Keratinocyte (primary cell): ENCODE measurements around the gene CARD11. TPM values are rescaled to one million over a fixed set of nuclear protein-coding genes. Genes with fewer than 3 reads are reported as not detected.
A peak's percentile ranks its signal among the peaks of the same experiment; 100 is the strongest.

Experiments
- DNase-seq: peaks from one replicate; pipeline ENCODE4 v3.0.0-alpha.2; 2011; ENCODE audit warnings: low read depth, missing footprints, low spot score
- FAIRE-seq: peaks from 2 replicates; lab custom pipeline; 2011; peaks lifted over from hg19 to GRCh38; lab: Jason Lieb, UNC
- H2AFZ ChIP-seq: 2 replicates; pipeline ENCODE4 v1.6.0; 2012; ENCODE audit warnings: low read length, control low read depth, inconsistent platforms; ENCODE audit not compliant: control insufficient read depth
- H3K27ac ChIP-seq: 2 replicates; pipeline ENCODE4 v1.5.1; 2011; ENCODE audit warnings: low read length; ENCODE audit not compliant: control insufficient read depth, insufficient read depth
- H3K27me3 ChIP-seq: 3 replicates; pipeline ENCODE4 v1.6.0; 2011; ENCODE audit warnings: low read length; ENCODE audit not compliant: control insufficient read depth, insufficient read depth; ENCODE audit errors: extremely low read depth
- H3K36me3 ChIP-seq, 2 experiments: 2 replicates in 1 of 2; 3 replicates in 1 of 2; pipeline ENCODE4 v1.5.1; 2011; ENCODE audit warnings: low read length in 2 of 2, mild to moderate bottlenecking in 1 of 2; ENCODE audit not compliant: control insufficient read depth in 2 of 2, insufficient read depth in 2 of 2; ENCODE audit errors: extremely low read depth in 1 of 2
- H3K4me1 ChIP-seq: 3 replicates; pipeline ENCODE4 v1.5.1; 2011; ENCODE audit warnings: low read length; ENCODE audit not compliant: control insufficient read depth, insufficient read depth; ENCODE audit errors: extremely low read depth
- H3K4me2 ChIP-seq: 3 replicates; pipeline ENCODE4 v1.6.0; 2011; ENCODE audit warnings: low read depth, low read length; ENCODE audit not compliant: control insufficient read depth, insufficient read depth; ENCODE audit errors: extremely low read depth
- H3K4me3 ChIP-seq, 3 experiments: fragments of 200-600 bp in 1 of 3; sonication (generic) in 1 of 3; 2 replicates in 2 of 3; 3 replicates in 1 of 3; pipeline ENCODE4 v1.5.1; 2011 to 2016; ENCODE audit warnings: low read length in 3 of 3, mild to moderate bottlenecking in 3 of 3, control low read depth in 2 of 3, inconsistent platforms in 1 of 3, low read depth in 1 of 3, mixed read lengths in 1 of 3, mixed run types in 1 of 3, moderate library complexity in 1 of 3; ENCODE audit not compliant: control insufficient read depth in 2 of 3, insufficient read depth in 2 of 3; ENCODE audit errors: extremely low read depth in 1 of 3
- H3K79me2 ChIP-seq: 2 replicates; pipeline ENCODE4 v1.6.0; 2012; ENCODE audit warnings: low read length; ENCODE audit not compliant: control insufficient read depth, insufficient read depth
- H3K9ac ChIP-seq: 3 replicates; pipeline ENCODE4 v1.6.0; 2011; ENCODE audit warnings: low read length; ENCODE audit not compliant: control insufficient read depth, insufficient read depth; ENCODE audit errors: extremely low read depth
- H3K9me1 ChIP-seq: 3 replicates; pipeline ENCODE4 v1.6.0; 2011; ENCODE audit warnings: low read length; ENCODE audit not compliant: control insufficient read depth, insufficient read depth; ENCODE audit errors: extremely low read depth
- H3K9me3 ChIP-seq: 2 replicates; pipeline ENCODE4 v1.5.1; 2012; ENCODE audit warnings: low read depth, low read length; ENCODE audit not compliant: control insufficient read depth
- H4K20me1 ChIP-seq: 3 replicates; pipeline ENCODE4 v1.6.0; 2011; ENCODE audit warnings: low read length; ENCODE audit not compliant: control insufficient read depth, insufficient read depth; ENCODE audit errors: extremely low read depth
- EZH2 ChIP-seq: IDR thresholded peaks from one replicate; pipeline ENCODE4 v1.6.1; 2012; ENCODE audit warnings: inconsistent platforms, mild to moderate bottlenecking, low read length, moderate library complexity
- dilution Hi-C: fragments of 300-500 bp; cut with MboI; formaldehyde crosslinking; loops from one replicate; pipeline ENCODE4 v1.7.0; 2020; ENCODE audit warnings: low sequenced_read_pairs; ENCODE audit not compliant: extremely low pct_ligation_motif_present
- polyA plus RNA-seq, 5 experiments: library from polyadenylated mRNA; depleted of rRNA in 3 of 5; stranded (reverse) in 3 of 5; stranded (forward) in 1 of 5; unstranded in 1 of 5; fragments of >200 nt; gene quantifications; 1 replicate in 1 of 5; 2 replicates in 3 of 5; 3 replicates in 1 of 5; pipeline versions ENCODE4 v1.2.1 to v1.2.3, GENCODE V29; 2011 to 2012; ENCODE audit warnings: missing spikeins in 2 of 5, low read depth in 1 of 5, low replicate concordance in 1 of 5
- TF ChIP-seq, protein P1 (sequence below), 3 experiments: IDR thresholded peaks in 1 of 3; conservative IDR thresholded peaks in 1 of 3; optimal IDR thresholded peaks in 1 of 3; 2 replicates in 2 of 3; 3 replicates in 1 of 3; pipeline versions ENCODE3 to v1.5.1; 2011; ENCODE audit warnings: low read length in 3 of 3, mild to moderate bottlenecking in 3 of 3, moderate library complexity in 2 of 3, control low read depth in 1 of 3, inconsistent platforms in 1 of 3; ENCODE audit not compliant: insufficient read depth in 2 of 3; ENCODE audit errors: extremely low read depth in 1 of 3

Gene CARD11
- polyA plus RNA-seq, 1 donor (not counting 4 experiments of a cell fraction or from before 2014, with no cell fraction given): 4.3 TPM

DNA sequence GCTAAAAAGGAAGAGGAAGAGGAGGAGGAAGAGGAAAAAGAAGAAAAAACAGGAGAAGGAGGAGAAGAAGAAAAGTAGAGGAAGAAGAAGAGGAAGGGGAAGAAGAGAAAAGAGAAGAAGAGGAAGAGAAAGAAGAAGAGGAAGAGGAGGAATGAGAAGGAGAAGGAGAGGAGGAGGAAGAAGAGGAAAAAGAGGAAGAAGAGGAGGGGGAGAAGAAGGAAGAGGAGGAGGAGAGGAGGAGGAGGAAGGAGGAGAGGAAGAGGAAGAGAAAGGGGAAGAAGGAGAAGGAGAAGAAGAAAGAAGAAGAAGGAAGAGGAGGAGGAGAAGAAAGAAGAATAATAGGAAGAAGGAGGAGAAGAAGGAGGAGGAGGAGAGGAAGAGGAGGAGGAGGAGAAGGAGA lies 103.2 kb downstream of the CARD11 start:
- Histone ChIP-seq H3K9me3 (no peaks in the 10 kb centered on the region), H3K36me3 (peaks cover 4 to 7% of the 10 kb centered on the region in 2 experiments), H3K4me1 (peaks cover 9% of the 10 kb centered on the region), H3K27ac (no peak overlapping the region), H3K79me2 (no peaks in the 10 kb centered on the region), H3K9ac (no peak overlapping the region), H3K4me3 (no peak overlapping the region), H4K20me1 (no peaks in the 10 kb centered on the region), H3K9me1 (no peaks in the 10 kb centered on the region), H3K4me2 (no peak overlapping the region), H3K27me3 (no peaks in the 10 kb centered on the region), H2AFZ (no peak overlapping the region)
- FAIRE-seq: no peak
- TF ChIP-seq EZH2: no peak
- TF ChIP-seq, protein P1, sequence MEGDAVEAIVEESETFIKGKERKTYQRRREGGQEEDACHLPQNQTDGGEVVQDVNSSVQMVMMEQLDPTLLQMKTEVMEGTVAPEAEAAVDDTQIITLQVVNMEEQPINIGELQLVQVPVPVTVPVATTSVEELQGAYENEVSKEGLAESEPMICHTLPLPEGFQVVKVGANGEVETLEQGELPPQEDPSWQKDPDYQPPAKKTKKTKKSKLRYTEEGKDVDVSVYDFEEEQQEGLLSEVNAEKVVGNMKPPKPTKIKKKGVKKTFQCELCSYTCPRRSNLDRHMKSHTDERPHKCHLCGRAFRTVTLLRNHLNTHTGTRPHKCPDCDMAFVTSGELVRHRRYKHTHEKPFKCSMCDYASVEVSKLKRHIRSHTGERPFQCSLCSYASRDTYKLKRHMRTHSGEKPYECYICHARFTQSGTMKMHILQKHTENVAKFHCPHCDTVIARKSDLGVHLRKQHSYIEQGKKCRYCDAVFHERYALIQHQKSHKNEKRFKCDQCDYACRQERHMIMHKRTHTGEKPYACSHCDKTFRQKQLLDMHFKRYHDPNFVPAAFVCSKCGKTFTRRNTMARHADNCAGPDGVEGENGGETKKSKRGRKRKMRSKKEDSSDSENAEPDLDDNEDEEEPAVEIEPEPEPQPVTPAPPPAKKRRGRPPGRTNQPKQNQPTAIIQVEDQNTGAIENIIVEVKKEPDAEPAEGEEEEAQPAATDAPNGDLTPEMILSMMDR (optimal IDR thresholded peaks at IDR 0.05 in 1 of 3, IDR thresholded peaks at IDR 0.05 in 1 of 3, conservative IDR thresholded peaks at IDR 0.05 in 1 of 3; ENCODE audit: extremely low read depth in 1 of 3, insufficient read depth in 2 of 3, low read length in 3 of 3): no peak
- DNase-seq: no peak
- dilution Hi-C loops: no loop called here

DNA sequence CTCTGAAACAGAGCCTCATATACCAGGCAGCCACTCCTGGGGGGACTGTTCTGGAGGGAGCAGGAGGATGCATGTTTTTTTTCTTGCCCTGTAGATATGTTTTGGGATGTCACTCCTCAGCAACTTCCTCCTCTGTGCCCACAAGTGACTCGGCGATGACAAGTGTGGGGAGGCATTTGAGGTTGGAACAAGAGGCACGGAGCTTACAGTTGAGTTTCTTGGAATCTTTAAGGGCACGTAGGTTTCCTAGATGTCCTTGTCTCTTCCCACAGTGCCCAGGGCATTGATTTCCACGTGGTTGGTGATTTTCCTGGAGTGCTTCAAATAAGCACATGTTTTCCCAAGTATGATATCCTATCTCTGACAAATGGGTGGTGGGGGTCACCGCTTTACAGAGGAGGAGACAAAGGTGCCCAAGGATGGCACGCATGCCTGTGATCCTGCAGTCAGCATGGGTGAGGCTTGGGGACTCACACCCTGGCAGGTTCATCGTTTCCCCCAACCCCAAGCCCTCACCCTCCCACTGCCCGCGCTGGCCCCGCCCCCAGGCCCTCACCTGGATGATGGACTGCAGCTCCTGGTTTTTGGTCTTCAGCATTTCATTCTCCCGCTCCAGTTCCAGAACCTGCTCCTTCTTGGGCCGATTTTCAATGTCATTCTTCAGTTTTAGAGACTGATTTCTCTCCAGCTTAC lies 104.3 kb downstream of the CARD11 start:
- TF ChIP-seq, protein P1 (optimal IDR thresholded peaks at IDR 0.05 in 1 of 3, IDR thresholded peaks at IDR 0.05 in 1 of 3, conservative IDR thresholded peaks at IDR 0.05 in 1 of 3; ENCODE audit: extremely low read depth in 1 of 3, insufficient read depth in 2 of 3, low read length in 3 of 3): no peak
- TF ChIP-seq EZH2: no peak
- FAIRE-seq (no peak), DNase-seq (no peak)
- no peaks in the 10 kb centered on the region for H3K9me3 ChIP-seq
- dilution Hi-C loops: no loop called here
- no peaks in the 10 kb centered on the region for H3K9me1 ChIP-seq
- H3K4me1 ChIP-seq: peaks cover 11% of the 10 kb centered on the region
- no peaks in the 10 kb centered on the region for H4K20me1 ChIP-seq
- H3K27ac ChIP-seq: no peak overlapping the region
- peaks cover 5 to 7% of the 10 kb centered on the region in 2 experiments for H3K36me3 ChIP-seq
- H3K4me2 ChIP-seq: peak overlapping the region; percentile 18
- H2AFZ ChIP-seq: no peak overlapping the region
- H3K27me3 ChIP-seq: no peaks in the 10 kb centered on the region
- no peaks in the 10 kb centered on the region for H3K79me2 ChIP-seq
- H3K4me3 ChIP-seq: no peak overlapping the region
- no peak overlapping the region for H3K9ac ChIP-seq
